Hematopoietic multipotent progenitor cell treated with erythropoietin and hydrocortisone succinate and interleukin-3 and kit ligand, for 4 days (in vitro differentiated cells): ENCODE results near the gene KRT33B.
"Not testable (repeated sequence)": the region's sequence is repeated elsewhere in the genome, so short reads cannot be mapped to it uniquely, and the experiment has no call there.

ENCODE experiments used
- DNase-seq: peaks from one replicate; pipeline ENCODE4 v3.0.0-alpha.2; 2015

The KRT33B gene

GRCh38 chr17:41369713-41370112 lies at the start of gene KRT33B:
Gene KRT33B (minus strand): TSS chr17:41369813. CDS start chr17:41369750, 63 bp downstream.
- DNase-seq, result no peak

- no peak for DNase-seq
Measured at GRCh38 chr17:41418116-41418860, 48.7 kb upstream of the KRT33B start.

GRCh38 chr17:41417576-41418015 lies 48.0 kb upstream of the KRT33B start:
- peak; percentile 22 for DNase-seq

- DNase-seq, result no peak
Measured at GRCh38 chr17:41417127-41417526, 47.5 kb upstream of the KRT33B start.

GRCh38 chr17:41416479-41416878 lies 46.9 kb upstream of the KRT33B start:
- no peak for DNase-seq

GRCh38 chr17:41415833-41416335 lies 46.3 kb upstream of the KRT33B start:
- DNase-seq, result no peak

GRCh38 chr17:41415411-41415810 lies 45.8 kb upstream of the KRT33B start:
- no peak for DNase-seq

- no peak for DNase-seq
Measured at GRCh38 chr17:41413982-41414381, 44.4 kb upstream of the KRT33B start.

GRCh38 chr17:41413353-41413957 lies 43.8 kb upstream of the KRT33B start:
- DNase-seq, result no peak

GRCh38 chr17:41411072-41411840 lies 41.6 kb upstream of the KRT33B start:
- DNase-seq, result no peak

GRCh38 chr17:41407226-41407625 lies 37.6 kb upstream of the KRT33B start:
- DNase-seq, result no peak

- DNase-seq, result no peak
Measured at GRCh38 chr17:41406205-41406604, 36.6 kb upstream of the KRT33B start.

- DNase-seq, result no peak
Measured at GRCh38 chr17:41404024-41404671, 34.5 kb upstream of the KRT33B start.

GRCh38 chr17:41403404-41404023 lies 33.9 kb upstream of the KRT33B start:
- no peak for DNase-seq

- DNase-seq, result no peak
Measured at GRCh38 chr17:41402161-41402560, 32.5 kb upstream of the KRT33B start.

- no peak for DNase-seq
Measured at GRCh38 chr17:41396996-41397660, 27.5 kb upstream of the KRT33B start, which contains the start of gene KRT31. Gene KRT31 (minus strand): TSS chr17:41397608. CDS start chr17:41397539, 69 bp downstream.

GRCh38 chr17:41396340-41396739 lies 26.7 kb upstream of the KRT33B start:
- no peak for DNase-seq

- no peak for DNase-seq
Measured at GRCh38 chr17:41395611-41396010, 26.0 kb upstream of the KRT33B start.

GRCh38 chr17:41395044-41395443 lies 25.4 kb upstream of the KRT33B start:
- not testable (repeated sequence) for DNase-seq

- DNase-seq, result no peak
Measured at GRCh38 chr17:41394254-41394996, 24.8 kb upstream of the KRT33B start.

- DNase-seq, result no peak
Measured at GRCh38 chr17:41393826-41394225, 24.2 kb upstream of the KRT33B start.
